Neural progenitor cell (in vitro differentiated cells): ENCODE results near the gene JPT2. TPM values are rescaled to one million over a fixed set of nuclear protein-coding genes. Genes with fewer than 3 reads are reported as not detected.

Experiments
- DNase-seq: peaks from one replicate; pipeline ENCODE4 v3.0.0-alpha.2; 2016; ENCODE audit warnings: low spot score
- H2AFZ ChIP-seq: fragments of 200-600 bp; sonication (generic); replicated peaks from 2 replicates; pipeline ENCODE4 v1.6.1; 2016; ENCODE audit warnings: antibody characterized with exemption
- H3F3A ChIP-seq: fragments of 200-600 bp; sonication (generic); 2 replicates; pipeline ENCODE4 v1.6.1; 2016; ENCODE audit warnings: antibody characterized with exemption, low read depth
- H3K27ac ChIP-seq: fragments of 200-600 bp; sonication (generic); 2 replicates; pipeline ENCODE4 v1.5.1; 2016; ENCODE audit warnings: mild to moderate bottlenecking
- H3K27me3 ChIP-seq: fragments of 200-600 bp; sonication (generic); 2 replicates; pipeline ENCODE4 v1.6.1; 2016; ENCODE audit warnings: mild to moderate bottlenecking, moderate library complexity
- H3K36me3 ChIP-seq: fragments of 200-600 bp; sonication (generic); 2 replicates; pipeline ENCODE4 v1.5.1; 2016
- H3K4me1 ChIP-seq: fragments of 200-600 bp; sonication (generic); 2 replicates; pipeline ENCODE4 v1.6.1; 2016; ENCODE audit warnings: mixed run types
- H3K4me2 ChIP-seq: fragments of 200-600 bp; sonication (generic); 2 replicates; pipeline ENCODE4 v1.6.1; 2016
- H3K4me3 ChIP-seq: fragments of 200-600 bp; sonication (generic); 2 replicates; pipeline ENCODE4 v1.5.1; 2016
- H3K79me2 ChIP-seq: fragments of 200-600 bp; sonication (generic); 2 replicates; pipeline ENCODE4 v1.6.1; 2016; ENCODE audit warnings: low read depth
- H3K9ac ChIP-seq: fragments of 200-600 bp; sonication (generic); 2 replicates; pipeline ENCODE4 v1.6.1; 2016
- H3K9me3 ChIP-seq: fragments of 200-600 bp; sonication (generic); 2 replicates; pipeline ENCODE4 v1.5.1; 2016; ENCODE audit warnings: low read depth
- H4K20me1 ChIP-seq: fragments of 200-600 bp; sonication (generic); 2 replicates; pipeline ENCODE4 v1.6.1; 2016; ENCODE audit warnings: low read depth
- H3K27ac Mint-ChIP-seq: 3 replicates; pipeline ENCODE4 v1.8.0; 2021; ENCODE audit warnings: mixed read lengths
- H3K27me3 Mint-ChIP-seq: 2 replicates; pipeline ENCODE4 v1.8.0; 2022; ENCODE audit warnings: low read depth, mild to moderate bottlenecking, inconsistent platforms, moderate library complexity, mixed read lengths; ENCODE audit not compliant: insufficient read depth
- H3K36me3 Mint-ChIP-seq: 3 replicates; pipeline ENCODE4 v1.8.0; 2021; ENCODE audit warnings: mixed read lengths
- H3K4me1 Mint-ChIP-seq: 3 replicates; pipeline ENCODE4 v1.8.0; 2021; ENCODE audit warnings: mixed read lengths
- H3K4me3 Mint-ChIP-seq: 3 replicates; pipeline ENCODE4 v1.8.0; 2021; ENCODE audit warnings: mild to moderate bottlenecking, moderate library complexity, mixed read lengths
- H3K9me3 Mint-ChIP-seq: 3 replicates; pipeline ENCODE4 v1.8.0; 2020; ENCODE audit warnings: mixed read lengths
- CTCF ChIP-seq: fragments of 200-600 bp; sonication (generic); IDR thresholded peaks from 2 replicates; pipeline ENCODE4 v1.5.1; 2017; ENCODE audit warnings: antibody characterized with exemption, mild to moderate bottlenecking
- EZH2 ChIP-seq: fragments of 200-600 bp; sonication (generic); IDR thresholded peaks from 2 replicates; pipeline ENCODE4 v1.6.1; 2017; ENCODE audit warnings: antibody characterized with exemption, mild to moderate bottlenecking, moderate library complexity
- EZH2phosphoT487 ChIP-seq: fragments of 200-600 bp; sonication (generic); IDR thresholded peaks from 2 replicates; pipeline ENCODE4 v1.6.1; 2017; ENCODE audit warnings: antibody characterized with exemption
- total RNA-seq: library from RNA; depleted of rRNA; stranded (reverse); fragments of >200 nt; gene quantifications from 2 replicates; pipeline ENCODE4 v1.2.3, GENCODE V29; 2015; ENCODE audit warnings: low replicate concordance

JPT2 gene, protein sequence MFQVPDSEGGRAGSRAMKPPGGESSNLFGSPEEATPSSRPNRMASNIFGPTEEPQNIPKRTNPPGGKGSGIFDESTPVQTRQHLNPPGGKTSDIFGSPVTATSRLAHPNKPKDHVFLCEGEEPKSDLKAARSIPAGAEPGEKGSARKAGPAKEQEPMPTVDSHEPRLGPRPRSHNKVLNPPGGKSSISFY
- total RNA-seq, result 187 and 207 TPM in 2 replicates

DNA sequence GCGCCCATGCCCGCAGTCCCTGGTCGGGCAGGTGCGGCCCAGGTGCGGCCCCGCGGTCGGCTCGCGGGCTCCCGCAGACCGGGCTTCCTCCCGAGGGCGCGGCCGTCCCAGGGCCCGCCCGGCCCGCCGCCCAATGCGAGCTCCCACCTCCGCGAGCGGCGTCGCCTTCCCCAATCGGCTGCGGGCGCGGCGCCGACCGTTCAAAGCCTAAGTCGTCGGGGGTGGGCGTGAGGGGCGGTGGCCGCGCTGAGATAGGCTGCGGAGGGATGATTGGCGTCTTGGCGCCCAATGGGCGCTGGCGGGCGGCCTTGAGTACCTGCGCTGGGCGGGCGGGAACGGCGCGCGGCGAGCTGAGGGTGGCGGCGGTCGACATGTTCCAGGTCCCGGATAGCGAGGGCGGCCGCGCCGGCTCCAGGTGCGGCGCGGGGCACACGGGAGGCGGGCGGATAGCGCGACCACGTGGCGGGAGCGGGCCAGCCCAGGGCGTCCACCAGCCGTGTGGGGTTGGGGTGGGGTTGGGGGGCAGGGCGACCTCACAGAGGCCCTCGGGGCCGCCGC, at the start of gene JPT2:
TSS of gene JPT2 (plus strand) at position 338 of the 558 bp plus-strand sequence. CDS start at position 372, 34 bp downstream.
- H3K27me3 Mint-ChIP-seq, result peaks cover 8% of the 10 kb centered on the region
- H3K9ac ChIP-seq, result peak within 1 kb of the TSS; percentile 81

GRCh38 chr16:1630450-1631213, 47.4 kb upstream of the JPT2 start:
- H3F3A ChIP-seq, result no peaks in the 10 kb centered on the region
- no peak overlapping the region for H3K4me2 ChIP-seq
- DNase-seq, result no peak
- Mint-ChIP-seq H3K27me3 (peaks cover 4% of the 10 kb centered on the region), H3K9me3 (no peaks in the 10 kb centered on the region), H3K4me1 (no peaks in the 10 kb centered on the region), H3K36me3 (peaks cover 35% of the 10 kb centered on the region), H3K4me3 (no peak overlapping the region), H3K27ac (no peak overlapping the region)
- no peak for TF ChIP-seq EZH2
- TF ChIP-seq CTCF, result no peak
- no peak for TF ChIP-seq EZH2phosphoT487
- no peak overlapping the region for H2AFZ ChIP-seq
- no peak overlapping the region for H3K4me3 ChIP-seq
- no peaks in the 10 kb centered on the region for H3K9me3 ChIP-seq
- peaks cover 92% of the 10 kb centered on the region for H3K79me2 ChIP-seq
- H3K27ac ChIP-seq, result no peak overlapping the region
- H3K9ac ChIP-seq, result no peak overlapping the region
- no peaks in the 10 kb centered on the region for H3K36me3 ChIP-seq
- no peaks in the 10 kb centered on the region for H3K4me1 ChIP-seq
- H4K20me1 ChIP-seq, result peaks cover 66% of the 10 kb centered on the region
- H3K27me3 ChIP-seq, result no peaks in the 10 kb centered on the region

More for the DNA sequence above, at the start of gene JPT2:
- no peak for TF ChIP-seq EZH2
- TF ChIP-seq EZH2phosphoT487, result no peak
- no peak for TF ChIP-seq CTCF
- Histone ChIP-seq H2AFZ (peak within 1 kb of the TSS; percentile 9), H3K36me3 (no peaks in the 10 kb centered on the region), H3K4me3 (peak within 1 kb of the TSS; percentile 92), H3F3A (peaks cover 35% of the 10 kb centered on the region), H3K4me1 (peaks cover 25% of the 10 kb centered on the region), H4K20me1 (peaks cover 59% of the 10 kb centered on the region), H3K79me2 (peaks cover 54% of the 10 kb centered on the region), H3K9me3 (no peaks in the 10 kb centered on the region), H3K27me3 (no peaks in the 10 kb centered on the region), H3K27ac (no peak within 1 kb of the TSS), H3K4me2 (peak within 1 kb of the TSS; percentile 90)
- H3K9me3 Mint-ChIP-seq, result no peaks in the 10 kb centered on the region
- peak; percentile 99 for DNase-seq
- H3K36me3 Mint-ChIP-seq, result peaks cover 20% of the 10 kb centered on the region
- peak within 1 kb of the TSS; percentile 57 for H3K27ac Mint-ChIP-seq
- H3K4me1 Mint-ChIP-seq, result peaks cover 32% of the 10 kb centered on the region
- peak within 1 kb of the TSS; percentile 97 for H3K4me3 Mint-ChIP-seq

DNA sequence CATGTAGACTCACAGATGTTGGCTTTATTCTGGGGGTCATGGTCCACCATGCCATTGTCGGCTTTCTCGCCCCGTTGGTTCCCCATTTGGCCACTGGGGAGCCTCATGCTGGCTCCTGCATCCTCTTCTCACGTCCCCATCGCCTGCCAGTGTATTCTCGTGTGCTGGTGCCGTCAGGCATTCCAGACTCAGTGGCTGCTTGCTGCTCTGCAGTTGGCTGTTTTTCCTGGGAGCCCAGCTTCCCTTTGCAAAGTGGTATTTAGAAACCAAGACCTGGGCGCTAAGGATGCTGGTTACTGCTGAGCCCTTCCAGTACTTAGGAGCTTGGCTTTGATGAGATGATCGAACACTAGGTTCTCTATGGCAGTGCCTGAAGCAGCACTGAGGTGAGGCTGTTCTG, 46.8 kb upstream of the JPT2 start:
- no peaks in the 10 kb centered on the region for H3F3A ChIP-seq
- no peaks in the 10 kb centered on the region for H3K4me1 Mint-ChIP-seq
- H3K4me3 ChIP-seq, result no peak overlapping the region
- H3K36me3 ChIP-seq, result no peaks in the 10 kb centered on the region
- no peak overlapping the region for H3K9ac ChIP-seq
- H3K9me3 Mint-ChIP-seq, result no peaks in the 10 kb centered on the region
- H3K27me3 Mint-ChIP-seq, result peaks cover 5% of the 10 kb centered on the region
- no peak overlapping the region for H3K27ac ChIP-seq
- H3K27me3 ChIP-seq, result no peaks in the 10 kb centered on the region
- H3K4me2 ChIP-seq, result no peak overlapping the region
- no peaks in the 10 kb centered on the region for H3K4me1 ChIP-seq
- peaks cover 37% of the 10 kb centered on the region for H3K36me3 Mint-ChIP-seq
- no peak for DNase-seq
- peaks cover 92% of the 10 kb centered on the region for H3K79me2 ChIP-seq
- no peak overlapping the region for H3K27ac Mint-ChIP-seq
- H3K4me3 Mint-ChIP-seq, result no peak overlapping the region
- H3K9me3 ChIP-seq, result no peaks in the 10 kb centered on the region
- H4K20me1 ChIP-seq, result peaks cover 66% of the 10 kb centered on the region
- no peak for TF ChIP-seq CTCF
- no peak for TF ChIP-seq EZH2
- no peak for TF ChIP-seq EZH2phosphoT487
- H2AFZ ChIP-seq, result no peak overlapping the region
